T-helper 2 cell (primary cell): ENCODE measurements around the gene AAK1.
"Not testable (repeated sequence)": the region's sequence is repeated elsewhere in the genome, so short reads cannot be mapped to it uniquely, and the experiment has no call there.

Source experiments
- DNase-seq, 5 experiments: peaks; one replicate each; pipeline versions ENCODE4 v3.0.0 to v3.0.0-alpha.2; 2012 to 2022

AAK1 gene

DNA sequence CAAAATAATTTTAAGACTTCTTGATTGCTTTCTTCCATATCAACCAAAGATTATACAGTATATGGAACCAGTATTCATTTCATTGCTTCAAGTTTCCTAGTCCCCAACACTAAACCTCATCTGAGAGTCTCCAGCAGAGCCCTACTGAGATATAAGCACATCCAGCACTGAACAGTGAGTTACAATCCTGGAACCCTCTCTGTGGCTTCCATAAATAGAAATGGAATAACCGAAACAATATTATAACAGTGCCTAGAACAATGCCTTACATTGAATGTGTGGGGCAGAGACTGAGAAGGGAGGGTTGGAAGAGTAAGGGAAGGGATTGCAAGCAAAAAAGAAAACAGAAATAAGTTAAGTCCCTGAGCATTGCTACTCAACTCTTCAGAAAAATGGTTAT, 18.9 kb downstream of the AAK1 start:
- no peak for DNase-seq

DNA sequence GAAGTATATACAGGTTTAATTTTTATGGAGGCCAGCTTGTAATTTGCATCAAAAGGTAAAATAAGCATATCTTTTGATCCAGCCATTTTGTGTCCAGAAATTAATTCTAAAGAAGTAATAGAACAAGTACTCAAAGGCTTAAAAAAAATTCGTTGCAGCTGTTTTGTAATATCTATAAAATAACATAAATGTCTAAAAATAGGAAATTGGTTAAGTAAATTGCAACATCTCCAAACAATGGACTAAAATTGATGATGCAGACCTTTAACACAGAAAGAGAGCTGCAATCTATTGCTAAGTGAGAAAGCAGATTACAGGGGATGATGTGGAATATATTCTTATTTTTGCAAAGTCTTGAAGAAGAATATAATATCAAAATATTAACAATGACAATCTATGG, 19.4 kb downstream of the AAK1 start:
- no peak for DNase-seq

DNA sequence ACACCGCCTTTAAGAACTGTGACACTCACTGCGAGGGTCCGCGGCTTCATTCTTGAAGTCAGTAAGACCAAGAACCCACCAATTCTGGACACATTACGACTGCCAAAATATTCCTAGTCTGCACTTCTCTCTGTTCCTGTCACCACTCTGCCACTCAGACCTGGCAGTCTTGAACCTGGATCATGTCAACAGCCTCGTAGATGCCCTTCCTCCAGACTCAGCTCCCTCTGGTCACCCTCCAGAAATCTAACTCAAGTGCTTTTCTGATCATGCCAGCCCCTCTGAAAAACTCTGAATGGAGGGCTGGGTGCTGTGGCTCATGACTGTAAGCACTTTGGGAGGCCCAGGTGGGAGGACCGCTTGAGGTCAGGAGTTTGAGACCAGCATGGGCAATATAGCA, 20.3 kb downstream of the AAK1 start:
- no peak for DNase-seq

DNA sequence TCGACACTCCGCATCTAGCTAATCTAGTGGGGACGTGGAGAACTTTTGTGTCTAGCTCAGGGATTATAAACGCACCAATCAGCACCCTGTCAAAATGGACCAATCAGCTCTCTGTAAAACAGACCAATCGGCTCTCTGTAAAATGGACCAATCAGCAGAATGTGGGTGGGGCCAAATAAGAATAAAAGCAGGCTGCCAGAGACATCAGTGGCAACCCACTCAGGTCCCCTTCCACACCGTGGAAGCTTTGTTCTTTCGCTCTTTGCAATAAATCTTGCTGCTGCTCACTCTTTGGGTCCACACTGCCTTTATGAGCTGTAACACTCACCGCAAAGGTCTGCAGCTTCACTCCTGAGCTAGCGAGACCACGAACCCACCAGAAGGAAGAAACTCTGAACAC, 20.7 kb downstream of the AAK1 start:
- DNase-seq: not testable (repeated sequence)

DNA sequence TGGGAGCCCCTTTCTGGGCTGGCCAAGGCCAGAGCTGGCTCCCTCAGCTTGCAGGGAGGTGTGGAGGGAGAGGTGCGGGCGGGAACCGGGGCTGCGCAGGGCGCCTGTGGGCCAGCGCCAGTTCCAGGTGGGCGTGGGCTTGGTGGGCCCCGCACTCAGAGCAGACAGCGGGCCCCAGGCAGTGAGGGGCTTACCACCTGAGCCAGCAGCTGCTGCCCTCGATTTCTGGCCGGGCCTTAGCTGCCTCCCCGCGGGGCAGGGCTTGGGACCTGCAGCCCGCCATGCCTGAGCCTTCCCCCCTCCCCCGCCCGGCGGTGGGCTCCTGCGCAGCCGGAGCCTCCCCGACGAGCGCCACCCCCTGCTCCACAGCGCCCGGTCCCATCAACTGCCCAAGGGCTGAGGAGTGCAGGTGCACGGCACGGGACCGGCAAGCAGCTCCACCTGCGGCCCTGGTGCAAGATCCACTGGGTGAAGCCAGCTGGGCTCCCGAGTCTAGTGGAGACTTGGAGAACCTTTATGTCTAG, 21.5 kb downstream of the AAK1 start:
- DNase-seq: not testable (repeated sequence)

DNA sequence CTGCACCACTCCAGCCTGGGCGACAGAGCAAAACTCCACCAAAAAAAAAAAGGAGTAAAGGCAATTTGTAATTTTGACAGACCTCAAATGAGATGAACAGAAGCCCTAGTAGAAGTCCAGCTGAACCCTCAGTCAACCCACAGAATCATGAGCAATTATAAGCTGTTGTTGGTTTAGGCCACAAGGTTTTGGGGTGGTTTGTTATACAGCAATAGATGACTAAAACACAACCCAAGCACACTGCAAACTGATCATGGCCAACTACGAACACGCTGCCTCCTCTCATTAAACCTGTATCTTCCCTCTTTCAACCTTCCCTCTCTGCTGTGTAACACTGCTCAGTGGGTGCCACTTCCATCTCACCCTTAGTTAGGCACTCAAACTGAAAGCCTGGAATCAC, 22.1 kb downstream of the AAK1 start:
- DNase-seq: peak in 1 of 5 experiments; percentile 42

DNA sequence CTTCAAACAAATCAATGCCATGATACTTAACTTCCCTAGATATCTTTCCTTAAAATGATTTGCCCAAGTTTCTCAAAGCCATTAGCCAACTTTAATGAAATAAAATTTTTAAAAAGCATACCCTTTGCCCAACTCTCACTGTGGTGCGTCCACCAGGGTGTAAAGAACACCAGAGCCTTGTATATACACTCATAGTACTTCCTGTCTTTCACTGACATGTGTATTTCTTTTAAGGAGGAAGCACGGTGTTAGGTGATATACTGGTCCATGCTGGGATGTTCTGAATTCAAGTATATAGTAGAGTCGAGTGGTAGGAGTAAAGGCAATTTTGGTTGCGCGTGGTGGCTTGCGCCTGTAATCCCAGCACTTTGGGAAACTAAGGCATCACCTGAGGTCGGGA, 22.7 kb downstream of the AAK1 start:
- no peak for DNase-seq

DNA sequence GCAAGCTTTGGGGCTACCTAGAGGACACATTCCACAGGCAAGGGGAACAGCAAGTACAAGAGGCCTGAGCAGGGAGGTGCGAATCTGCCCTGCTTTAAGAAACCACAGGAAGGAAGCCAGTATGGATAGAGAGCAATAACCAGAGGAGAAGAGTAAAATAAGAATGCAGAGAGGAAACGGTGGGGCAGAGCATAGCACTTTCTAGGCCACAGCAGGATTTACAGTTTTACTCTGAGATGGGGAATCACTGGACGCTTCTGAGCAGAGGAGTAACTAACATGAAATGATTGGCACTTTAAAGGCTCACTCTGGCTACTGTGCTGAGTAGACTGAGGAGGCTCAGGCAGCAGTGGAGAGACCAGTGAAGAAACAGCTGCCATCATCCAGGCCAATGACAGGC, 23.8 kb downstream of the AAK1 start:
- DNase-seq: peak in 2 of 5 experiments; percentile 30 to 72

DNA sequence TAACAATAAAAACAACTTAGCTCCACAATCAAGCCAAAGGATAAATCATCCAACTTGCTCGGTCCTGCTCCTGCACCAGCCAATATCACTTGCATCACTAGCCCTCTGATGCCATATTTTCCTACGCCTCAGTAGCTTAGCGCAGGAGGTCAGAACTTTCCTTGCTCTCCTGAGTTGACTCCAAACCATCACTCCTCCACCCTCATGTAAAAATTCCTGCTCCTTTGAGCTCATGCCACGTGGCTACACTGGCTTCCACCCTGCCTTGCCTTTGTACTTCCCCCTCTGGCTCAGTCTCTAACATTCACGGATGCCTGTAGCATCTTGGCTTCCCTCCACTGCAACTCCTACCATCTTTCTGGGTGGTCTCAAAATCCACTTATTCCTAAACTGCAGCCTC, 25.2 kb downstream of the AAK1 start:
- no peak for DNase-seq

DNA sequence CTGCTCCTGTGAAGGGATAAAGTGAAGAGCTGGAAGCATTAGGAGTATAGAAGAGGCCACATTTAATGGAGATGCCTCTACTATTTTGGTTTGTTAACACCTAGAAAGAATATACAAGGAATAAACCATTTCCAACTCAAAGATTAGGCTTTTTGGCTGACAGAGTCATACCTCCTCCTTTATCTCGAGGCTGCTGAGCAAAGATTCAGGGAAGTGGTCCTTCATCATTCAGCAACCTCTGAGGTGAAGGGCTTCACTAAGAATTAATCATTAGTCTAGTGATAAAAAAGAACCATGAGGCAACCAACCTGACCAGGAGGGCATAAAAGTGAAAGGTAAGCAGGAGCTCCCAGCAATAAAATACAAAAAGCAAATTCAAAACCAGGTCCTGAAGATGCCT, 25.8 kb downstream of the AAK1 start:
- DNase-seq: no peak

DNA sequence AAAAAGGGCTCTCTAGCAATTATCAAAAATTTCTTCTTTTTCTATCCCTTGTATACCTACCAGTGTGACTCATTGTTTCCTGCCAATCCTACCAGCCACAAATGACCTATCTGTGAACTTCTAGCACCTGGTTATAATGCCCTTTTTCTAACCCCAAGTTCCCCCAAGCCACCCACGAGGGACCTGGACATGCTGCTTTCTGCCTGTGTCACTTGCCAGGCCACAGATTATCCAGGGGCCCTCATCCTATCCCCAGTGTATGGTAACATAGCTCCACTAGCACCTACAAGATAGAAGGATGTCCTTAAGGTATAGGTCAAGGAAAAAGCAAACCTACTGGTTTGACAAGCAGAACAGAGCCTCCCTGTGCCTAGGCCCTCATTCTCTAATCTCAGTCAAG, 26.8 kb downstream of the AAK1 start:
- DNase-seq: peak in 3 of 5 experiments; percentile 8 to 51 (median 49)

DNA sequence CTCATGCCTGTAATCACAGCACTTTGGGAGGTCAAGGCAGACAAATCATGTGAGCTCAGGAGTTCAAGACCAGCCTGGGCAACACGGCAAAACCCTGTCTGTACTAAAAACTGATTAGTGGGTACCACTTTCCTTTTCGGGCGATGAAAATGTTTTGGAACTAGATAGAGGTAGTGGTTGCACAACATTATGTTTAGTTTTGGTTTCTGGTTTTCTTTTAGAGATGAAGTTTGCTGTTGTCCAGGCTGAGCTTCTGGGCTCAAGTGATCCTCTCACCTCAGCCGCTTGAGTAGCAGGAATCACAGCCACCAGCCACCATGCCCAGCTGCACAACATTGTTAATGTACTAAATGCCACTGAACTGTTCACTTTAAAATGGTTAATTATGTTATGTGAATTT, 27.6 kb downstream of the AAK1 start:
- DNase-seq: no peak

DNA sequence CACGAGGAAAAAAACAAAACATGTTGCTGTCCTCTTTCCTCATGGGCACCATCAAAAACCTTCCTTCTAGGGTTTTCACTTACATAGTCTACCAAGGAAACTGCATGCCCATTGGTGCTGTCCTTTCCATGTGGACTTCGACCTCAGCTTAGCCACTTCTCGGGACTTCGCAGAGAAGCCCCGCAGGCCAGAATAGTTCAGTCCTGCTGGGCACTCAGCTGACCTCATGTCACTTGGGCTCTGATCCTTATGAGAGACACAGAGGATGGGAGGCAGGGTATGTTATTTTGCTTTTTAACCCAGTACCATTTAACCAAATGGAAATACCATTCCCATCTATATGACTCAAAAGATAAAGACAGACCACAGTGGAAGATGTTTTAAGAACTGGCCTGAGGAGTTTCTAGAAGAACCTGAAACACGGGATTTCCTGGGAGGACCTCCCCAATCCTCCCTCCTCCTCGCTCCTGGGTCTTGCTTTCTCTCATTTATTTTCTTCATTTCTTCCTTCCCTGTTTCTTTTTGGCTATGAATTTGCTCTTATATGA, 28.4 kb downstream of the AAK1 start:
- no peak for DNase-seq

DNA sequence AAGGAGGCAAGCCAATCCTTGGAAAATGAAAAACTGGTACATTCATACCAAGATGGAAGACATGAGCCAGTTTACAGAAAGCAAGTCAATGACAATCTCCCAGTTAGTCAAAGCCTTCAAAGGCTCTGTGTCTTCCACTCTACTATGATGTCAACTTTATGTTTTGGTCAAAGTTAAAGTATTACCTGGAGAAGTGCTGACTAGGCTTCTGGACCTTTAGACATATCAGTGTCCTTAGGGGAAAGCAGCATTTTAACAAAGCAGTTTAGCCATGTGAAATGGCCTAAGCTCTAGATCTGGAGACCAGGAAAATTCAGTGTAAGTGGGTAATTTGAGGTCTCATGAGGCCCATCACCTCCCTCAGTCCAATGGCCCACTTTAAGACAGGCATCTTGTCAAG, 30.8 kb downstream of the AAK1 start:
- DNase-seq: no peak

DNA sequence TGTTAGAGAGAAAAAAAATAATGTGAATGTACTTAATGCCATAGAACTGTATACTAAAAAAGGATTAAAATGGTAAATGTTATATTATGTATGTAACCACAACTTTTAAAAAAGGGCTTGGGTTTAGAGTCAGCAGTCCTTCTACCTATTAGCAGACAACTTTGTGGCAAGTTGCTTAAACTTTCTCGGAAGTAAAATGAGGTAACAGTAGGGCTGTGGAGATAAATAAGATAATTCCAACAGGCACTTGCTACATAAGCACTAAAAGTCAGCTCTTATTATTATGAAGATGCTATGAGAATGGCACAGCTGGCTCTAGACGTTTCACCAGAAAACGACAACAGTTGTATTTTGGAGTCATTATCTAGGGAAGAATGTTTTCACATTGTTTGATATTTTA, 31.3 kb downstream of the AAK1 start:
- no peak for DNase-seq

DNA sequence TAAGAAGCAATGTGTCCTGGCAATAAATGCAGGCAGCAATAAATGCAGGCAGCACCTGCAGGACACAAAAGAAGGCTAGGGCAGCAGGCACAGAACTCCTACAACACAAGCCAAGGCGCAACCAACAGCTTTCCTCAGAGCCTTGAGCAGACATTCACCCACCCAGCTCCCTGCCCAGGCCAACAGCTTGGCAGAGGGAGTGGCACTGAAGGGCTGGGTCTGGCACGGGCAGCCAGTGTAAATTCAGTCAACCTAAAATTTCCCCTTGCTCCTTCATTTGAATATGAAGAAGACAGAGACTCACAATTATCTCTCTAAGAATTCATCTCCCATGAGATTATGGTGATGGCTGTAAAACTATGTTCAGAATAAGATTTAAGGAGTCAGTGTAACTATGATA, 35.4 kb downstream of the AAK1 start:
- no peak for DNase-seq

DNA sequence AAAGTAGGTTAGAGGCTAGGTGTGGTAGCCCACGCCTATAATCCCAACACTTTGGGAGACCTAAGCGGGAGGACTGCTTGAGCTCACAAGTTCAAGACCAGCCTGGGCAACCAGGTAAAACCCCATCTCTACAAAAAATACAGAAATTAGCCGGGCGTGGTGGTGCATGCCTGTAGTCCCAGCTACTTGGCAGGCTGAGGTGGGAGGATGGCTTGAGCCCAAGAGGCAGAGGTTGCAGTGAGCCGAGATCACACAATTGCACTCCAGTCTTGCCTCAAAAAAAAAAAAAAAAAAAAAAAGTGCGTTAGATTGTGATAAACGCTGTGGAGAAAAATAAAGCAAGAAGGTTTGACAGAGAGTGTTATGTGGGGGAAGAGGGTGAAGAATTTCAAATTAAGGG, 36.8 kb downstream of the AAK1 start:
- not testable (repeated sequence) for DNase-seq

DNA sequence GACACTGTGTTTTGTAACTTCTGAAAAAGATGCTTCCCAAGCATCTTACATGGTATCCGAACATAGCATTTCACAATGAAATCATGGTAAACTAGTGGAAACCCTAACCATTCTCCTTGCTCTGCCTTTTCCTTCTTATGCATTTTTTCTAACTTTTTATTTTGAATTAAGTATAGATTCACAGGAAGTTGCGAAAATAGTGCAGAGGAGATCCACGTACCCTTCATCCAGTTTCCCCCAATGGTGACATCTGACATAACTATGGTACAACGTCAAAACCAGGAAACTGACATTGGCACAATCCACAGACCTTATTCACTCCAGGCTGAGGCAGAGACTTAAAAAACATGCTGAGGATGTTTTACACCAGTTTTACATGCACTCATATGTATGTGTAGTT, 38.3 kb downstream of the AAK1 start:
- DNase-seq: no peak

DNA sequence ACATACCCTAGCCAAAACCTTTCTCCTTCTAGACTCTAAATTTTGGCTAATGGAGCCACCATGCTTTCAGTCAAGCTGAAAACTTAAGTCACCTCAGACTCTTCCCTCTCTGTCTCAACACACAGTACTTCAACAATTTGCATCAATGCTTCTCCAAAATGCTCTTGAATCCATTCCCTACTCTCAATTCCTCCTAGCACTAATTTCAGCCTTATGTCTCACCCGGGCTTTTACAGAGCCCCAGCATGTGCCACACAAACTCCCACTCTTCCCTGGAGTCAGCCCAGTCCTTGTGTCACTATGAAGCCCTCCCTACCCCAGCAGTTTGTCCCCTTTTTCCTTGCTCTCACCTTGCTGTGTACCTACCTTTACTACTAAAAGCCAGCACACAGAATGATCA, 38.7 kb downstream of the AAK1 start:
- no peak for DNase-seq

DNA sequence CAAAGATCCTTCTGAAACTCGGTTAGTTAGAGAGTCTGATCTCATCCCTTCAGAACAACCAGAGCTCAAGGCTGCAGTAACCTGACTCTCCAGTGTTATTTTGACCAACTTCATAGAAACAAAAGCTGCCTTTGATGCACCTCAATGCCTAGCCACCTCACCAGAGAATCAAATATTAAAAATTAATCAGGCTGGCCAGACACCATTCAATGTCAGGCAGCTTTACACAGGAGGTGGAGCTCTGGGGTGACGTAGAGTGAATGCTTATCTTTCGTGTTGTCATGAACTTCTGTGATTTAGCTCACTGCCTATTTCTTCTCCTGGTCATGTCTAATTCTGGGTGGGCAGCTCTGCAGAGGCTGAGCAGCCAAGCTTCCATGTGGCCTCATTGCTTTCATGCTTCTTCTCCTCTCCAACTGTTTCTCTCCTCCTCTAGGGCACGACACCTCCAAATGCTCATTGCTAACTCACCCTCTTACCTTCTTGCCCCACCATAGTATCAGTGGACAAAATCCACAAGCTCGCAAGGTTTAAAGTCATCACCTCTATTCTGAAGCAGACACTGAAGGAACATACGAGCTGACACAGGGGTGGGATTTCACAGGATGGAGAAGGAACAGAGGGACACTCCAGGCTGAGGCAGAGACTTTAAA, 39.4 kb downstream of the AAK1 start:
- DNase-seq: no peak

DNA sequence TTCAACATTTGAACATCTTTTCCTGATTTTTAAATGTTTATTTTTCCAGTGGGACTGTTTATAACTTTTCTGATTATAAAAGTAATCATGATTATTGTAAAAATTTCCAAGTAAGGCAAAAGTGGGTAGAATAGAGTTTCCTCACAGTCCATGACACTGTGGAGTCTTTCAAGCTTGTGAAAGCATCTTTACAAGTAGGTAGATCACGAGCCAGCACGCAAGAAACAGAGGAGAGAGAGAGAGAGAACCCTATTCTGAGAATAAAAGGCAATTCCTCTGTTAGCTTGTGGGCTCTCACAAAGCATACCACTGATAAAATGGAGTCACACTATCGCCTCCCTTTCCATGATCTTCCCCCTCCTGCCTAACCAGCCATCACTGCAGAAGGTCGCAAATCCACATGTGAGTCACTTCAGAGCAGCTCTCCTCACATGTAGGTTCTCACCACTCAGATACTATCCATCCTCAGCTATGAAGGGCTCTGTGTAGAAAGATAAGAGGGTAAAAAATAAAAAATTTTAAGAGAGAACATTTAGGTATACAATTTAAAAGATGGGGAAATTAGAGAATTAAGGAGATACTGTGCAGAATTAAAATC, 40.3 kb downstream of the AAK1 start:
- no peak for DNase-seq

DNA sequence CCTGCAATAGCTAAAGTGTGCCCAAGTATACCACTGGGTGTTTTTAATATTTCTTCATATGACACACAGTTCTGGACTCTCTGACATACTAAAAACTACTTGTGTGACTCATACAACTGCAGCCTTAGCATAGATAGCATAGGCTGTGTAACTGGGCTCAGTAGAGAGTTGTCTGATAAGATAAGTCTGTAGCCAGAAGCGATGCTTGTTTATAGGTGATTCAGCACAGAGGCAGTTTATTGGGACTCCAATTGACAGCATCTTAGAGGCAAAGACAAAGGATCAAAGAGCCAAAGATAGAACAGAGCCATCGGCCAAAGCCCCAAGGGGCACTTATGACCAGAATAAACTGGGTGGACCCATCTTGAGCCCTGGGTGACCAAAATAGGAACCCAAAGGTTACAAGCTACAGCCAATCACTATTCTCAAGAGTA, 42.3 kb downstream of the AAK1 start:
- peak in 1 of 5 experiments; percentile 83 for DNase-seq

DNA sequence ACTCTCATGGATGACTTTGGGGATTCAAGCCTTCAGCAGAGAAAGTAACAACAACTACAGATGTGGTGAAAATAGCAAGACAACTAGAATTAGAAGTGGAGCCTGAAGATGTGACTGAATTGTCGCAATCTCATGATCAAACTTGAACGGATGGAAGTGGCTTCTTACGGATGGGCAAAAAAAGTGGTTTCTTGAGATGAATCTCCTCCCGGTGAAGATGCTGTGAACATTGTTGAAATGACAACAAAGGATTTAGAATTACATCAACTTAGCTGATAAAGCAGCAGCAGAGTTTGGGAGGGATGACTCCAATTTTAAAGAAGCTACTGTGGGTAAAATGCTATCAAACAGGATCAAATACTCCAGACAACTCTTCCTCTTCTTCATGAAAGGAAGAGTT, 43.1 kb downstream of the AAK1 start:
- peak in 1 of 5 experiments; percentile 95 for DNase-seq

DNA sequence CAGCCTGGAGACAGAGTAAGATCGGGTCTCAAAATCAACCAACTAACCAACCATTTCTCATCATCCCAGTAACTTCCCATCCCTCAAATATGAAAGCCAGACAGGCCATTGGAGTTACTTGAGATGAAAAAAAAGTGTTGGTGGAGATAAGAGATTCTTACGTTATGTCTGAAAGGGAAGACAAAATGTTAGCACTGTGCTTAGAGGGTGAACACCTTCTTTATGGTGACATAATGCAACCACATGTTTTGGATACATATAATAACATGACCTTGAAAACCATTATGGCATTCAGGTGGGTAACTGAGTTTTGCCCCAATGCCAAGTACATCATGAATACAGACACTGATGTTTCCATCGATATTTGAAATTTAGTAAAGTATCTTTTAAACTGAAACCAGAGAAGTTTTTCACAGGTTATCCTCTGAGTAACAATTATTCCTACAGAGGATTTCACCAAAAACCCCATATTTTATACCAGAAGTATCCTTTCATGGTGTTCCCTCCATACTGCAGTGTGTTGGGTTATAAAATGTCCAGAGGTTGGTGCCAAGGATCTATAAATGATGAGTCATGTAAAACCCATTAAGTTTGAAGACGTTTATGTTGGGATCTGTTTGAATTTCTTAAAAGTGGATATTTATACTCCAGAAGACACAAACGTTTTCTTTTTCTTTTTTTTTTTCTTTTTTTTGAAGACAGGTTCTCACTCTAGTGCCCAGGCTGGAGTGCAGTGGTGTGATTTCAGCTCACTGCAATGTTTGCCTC, 45.5 kb downstream of the AAK1 start:
- DNase-seq: no peak
